ENCODE data around the gene MBLAC2.
A peak's percentile ranks its signal among the peaks of the same experiment; 100 is the strongest.

The MBLAC2 gene

DNA sequence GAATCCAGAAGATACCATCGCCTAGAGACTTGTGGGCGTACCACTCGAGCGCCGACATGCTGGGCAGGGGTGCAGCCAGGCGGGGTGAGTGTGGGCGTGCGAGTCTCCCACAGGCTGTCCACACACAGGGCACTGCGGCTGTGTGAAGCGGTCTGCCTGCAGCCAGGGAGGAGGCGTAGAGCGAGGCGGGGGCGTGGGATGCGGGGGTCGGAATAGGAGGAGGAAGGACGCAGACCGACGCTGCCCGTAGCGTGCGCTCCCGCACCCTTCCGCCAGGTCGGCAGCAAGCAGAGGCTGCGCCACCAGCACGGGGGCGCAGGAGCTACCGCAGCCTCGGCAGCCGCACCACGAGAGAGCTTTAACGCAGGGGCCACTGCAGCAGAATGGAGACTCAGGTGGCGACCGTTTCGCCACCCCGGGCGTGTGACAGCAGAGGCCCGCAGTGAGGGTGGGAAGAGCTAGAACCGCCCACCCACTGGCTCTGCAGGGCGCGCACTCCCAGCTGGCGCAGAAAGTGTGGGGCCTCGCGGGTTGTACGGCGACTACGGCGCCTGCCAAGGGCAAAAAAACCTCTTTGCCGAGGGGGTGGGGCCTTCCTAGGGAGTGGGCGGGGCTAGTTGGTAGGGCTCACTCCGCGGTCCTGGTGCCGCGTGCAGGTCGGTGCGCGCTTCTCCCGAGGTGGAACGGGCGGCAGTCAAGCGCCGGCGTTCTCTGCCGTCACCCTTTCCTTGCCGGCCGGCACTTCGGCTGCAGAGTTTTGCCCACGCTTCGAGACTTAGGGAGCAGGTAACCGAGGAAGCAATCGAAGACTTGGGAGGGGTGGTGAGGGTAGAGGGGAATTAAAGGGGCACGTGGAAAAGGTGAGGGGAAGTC is at the start of gene MBLAC2, which contains the start of gene POLR3G:
TSS of gene MBLAC2 (minus strand) at position 537 of the 873 bp plus-strand sequence. CDS start at position 58, 479 bp downstream.
TSS of gene POLR3G (plus strand) at position 630 of the 873 bp plus-strand sequence. CDS start 10,704 bp downstream, outside the sequence.
- DNase-seq (ENCODE audit: low spot score), result peak; percentile 76

DNA sequence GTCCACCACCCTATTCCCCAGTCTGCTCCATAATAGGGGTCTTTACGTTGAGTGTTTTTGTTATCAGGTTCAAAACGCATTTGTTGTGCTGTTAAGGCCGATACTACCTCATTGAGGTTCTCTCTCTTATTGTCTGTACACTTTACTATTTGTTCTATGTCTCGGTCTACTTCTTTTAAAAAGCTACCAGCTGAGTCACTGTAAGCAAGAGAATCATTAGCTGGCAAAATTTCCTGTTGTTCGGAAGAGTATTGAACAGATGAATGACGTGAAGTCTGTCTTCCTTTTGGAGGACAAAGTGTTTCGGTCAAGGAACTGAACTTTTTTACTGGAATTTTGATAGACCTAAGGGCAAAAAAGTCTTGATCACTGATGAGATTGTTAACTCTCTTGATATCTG is 44.5 kb upstream of the MBLAC2 start:
- DNase-seq (ENCODE audit: low spot score), result no peak

DNA sequence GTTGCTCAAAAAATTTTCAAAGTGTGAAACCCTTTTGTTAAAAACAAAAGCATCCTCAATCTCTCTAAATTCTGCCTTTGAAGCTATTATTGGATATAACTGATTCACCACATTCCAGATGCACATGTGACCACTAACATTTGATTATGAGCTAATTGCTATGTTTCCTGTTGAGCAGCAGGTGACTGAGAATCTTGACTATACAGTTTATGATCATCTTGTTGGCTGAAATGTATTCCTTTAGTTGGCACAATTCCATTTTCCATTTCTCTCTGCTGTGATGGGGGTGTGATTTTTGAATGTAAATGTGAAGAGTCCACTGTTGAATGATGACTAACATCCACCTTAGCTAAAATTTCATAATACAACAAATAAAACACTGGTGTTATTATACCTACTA is 44.1 kb upstream of the MBLAC2 start:
- DNase-seq (ENCODE audit: low spot score), result peak; percentile 32

DNA sequence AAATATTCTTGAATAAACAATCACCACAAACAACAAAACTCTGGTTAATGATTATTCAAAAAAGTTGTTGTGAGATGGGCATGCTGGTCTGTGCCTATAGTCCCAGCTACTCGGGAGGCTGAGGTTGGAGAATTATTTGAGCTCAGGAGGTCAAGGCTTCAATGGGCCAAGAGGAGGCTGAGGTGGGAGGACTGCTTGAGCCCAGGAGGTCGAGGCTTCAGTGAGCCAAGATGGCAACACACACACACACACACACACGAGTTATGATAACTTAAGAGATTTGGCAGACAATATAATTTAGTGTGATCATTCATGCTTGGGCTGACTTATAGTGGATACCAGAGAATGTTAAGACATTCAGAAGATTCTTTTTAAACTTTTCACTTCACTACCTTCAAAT is 39.9 kb upstream of the MBLAC2 start:
- DNase-seq (ENCODE audit: low spot score), result no peak

DNA sequence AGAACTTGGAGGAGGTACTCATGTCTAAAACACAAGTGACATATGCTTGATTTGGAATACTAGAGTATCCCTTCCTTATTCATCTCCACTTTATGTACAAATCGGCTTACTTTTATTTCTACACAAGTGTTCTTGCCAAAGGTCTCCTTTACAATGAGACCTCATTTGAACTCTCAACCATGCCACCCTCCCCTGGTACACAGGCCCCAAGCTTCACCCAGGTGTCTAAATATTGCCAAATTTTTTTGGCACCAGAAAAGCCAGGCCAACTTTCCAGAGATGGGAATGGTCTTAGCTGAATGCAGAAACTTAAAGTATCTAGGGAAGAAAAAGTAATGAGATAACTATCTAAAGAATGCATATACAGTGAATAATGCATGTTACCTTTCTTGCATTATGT is 35.9 kb upstream of the MBLAC2 start:
- no peak for DNase-seq (ENCODE audit: low spot score)

DNA sequence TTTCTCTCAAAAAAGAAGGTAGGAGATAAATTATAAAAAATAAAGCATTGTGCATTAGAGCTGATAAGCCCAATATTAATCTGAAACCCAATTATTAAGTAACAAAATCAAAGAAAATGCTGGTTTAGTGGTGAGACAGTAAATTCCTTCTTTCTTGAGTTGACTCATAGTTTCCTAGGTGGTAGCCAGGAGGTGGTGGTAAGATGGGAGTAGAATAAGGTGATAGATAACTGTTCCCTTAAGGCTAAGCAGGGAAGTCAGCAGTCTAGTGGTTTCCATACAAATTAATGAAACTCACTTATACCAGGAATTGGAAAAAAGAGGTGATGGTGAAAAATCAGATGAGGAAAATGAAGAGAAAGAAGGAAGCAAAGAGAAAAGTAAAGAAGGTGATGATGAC is 31.6 kb upstream of the MBLAC2 start:
- DNase-seq (ENCODE audit: low spot score), result no peak

DNA sequence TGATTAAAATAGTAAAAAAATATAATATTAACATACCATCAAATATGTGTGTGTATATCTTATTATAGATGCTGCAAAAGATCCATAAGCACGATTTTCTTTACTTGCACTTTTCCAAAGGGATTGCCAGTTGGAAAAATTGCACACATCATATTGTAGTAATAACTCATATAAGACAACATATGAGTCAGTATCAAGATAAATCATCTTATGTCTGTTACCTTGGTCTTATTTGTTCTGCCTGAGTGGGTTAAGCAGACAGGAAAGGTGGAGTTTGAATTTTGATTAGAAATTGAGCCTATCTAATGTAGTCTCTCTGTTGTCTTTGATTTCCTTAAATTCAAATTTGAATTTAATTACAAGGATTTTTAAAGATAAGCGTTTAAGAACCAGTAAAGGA is 30.2 kb upstream of the MBLAC2 start:
- no peak for DNase-seq (ENCODE audit: low spot score)

DNA sequence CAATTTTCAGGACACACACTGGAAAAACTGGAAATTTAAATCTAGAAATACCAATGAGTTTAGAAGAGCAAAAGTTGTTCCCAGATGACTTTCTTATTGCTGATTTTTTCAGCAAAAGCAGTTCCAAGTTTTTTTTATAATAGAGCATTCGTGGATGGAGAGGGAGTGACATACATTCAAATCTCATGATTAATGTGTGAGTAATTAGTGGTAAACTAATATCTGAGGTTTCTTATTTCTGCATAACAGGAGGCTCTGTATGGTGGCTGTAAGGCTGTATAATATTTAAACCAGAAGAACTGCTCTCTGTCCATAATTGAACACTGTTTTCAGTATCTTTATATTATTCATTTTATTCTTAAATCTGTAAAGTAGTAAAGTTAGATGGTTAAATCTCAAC is 29.0 kb upstream of the MBLAC2 start:
- no peak for DNase-seq (ENCODE audit: low spot score)

DNA sequence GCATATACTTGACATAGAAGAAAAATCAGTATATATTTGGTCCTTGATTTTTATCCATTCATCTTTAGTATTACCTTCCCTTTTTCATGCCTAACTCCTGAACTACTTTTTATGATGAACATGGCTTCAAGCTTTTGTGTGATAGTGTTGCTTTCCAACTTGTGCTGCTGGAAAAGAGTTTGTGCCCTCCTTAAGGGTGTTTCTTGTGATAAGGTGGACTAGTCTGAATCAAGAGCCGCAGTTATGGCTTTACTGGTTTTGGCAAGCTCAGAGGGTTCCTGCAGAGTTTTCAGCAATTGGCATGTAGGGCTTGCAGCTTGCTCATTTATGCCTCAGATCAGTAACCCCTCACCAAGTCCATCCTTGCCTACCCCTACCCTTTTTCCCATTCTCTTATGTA is 20.6 kb upstream of the MBLAC2 start:
- no peak for DNase-seq (ENCODE audit: low spot score)

DNA sequence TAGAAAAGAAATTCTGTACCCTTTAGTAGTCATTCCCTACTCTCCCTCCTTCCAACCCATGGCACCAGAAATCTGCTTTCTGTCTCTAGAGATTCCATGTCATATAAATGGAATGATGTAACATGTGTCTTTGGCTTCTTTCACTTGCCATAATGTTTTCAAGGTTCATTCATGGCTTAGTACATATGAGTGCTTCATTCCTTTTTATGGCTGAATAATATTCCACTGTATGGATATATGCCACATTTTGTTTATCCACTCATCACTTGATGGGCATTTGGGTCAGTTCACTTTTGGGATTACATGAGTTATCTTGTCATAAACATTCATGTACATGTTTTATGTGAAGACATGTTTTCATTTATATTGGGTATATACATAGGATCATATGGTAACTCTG is 19.5 kb upstream of the MBLAC2 start:
- no peak for DNase-seq (ENCODE audit: low spot score)

DNA sequence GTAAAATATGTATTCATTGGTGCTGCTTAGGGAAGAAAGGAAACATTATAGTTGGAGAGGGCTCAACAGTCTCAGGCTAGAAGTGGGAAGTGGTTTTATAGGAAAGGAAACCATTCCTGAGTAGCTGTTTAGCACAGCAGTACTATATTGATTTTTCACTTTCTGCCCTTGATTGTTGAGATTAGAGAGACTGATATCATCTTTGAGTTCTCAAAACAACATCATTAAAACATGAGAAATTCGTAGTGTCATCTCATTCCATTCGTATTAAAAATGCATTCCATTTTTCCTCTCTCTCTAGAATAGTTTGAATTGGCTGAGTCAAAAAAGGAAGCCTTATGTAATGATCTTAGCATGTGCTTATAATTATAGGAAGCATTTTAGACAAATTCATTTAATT is 14.2 kb upstream of the MBLAC2 start:
- no peak for DNase-seq (ENCODE audit: low spot score)

DNA sequence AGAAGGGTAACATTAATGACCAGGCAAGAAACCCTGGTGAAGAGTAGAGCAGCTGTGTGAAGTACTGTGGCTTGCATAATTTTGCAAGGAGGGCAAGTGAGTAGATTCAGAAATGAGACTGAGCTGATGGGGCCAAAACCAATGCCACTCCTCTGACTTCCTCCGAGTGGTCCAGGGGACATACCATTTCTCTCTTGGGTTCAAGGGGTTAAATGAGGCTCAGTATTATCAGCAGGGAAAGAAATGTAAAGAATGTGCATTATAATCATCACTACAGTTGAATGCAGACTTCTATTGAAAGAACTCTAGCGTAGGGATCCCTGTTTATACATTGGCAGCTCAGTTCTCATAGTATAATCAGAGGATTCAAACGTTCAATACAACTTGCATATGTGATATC is 10.0 kb upstream of the MBLAC2 start:
- DNase-seq (ENCODE audit: low spot score), result no peak

DNA sequence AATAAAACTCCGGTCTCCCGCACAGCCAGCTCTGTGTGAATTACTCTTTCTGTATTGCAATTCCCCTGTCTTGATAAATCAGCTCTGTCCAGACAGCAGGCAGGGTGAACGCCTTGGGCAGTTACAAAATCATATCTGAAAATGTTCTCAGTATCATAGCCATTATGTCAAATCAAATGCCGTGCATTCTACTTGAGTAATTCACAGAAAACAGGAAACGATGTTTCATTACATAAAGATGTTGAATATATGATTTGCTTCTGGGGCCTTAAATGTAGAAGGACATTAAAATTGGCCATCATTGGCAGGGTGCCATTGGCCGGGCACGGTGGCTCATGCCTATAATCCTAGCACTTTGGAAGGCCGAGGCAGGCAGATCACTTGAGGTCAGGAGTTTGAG is 8.6 kb upstream of the MBLAC2 start:
- DNase-seq (ENCODE audit: low spot score), result no peak

DNA sequence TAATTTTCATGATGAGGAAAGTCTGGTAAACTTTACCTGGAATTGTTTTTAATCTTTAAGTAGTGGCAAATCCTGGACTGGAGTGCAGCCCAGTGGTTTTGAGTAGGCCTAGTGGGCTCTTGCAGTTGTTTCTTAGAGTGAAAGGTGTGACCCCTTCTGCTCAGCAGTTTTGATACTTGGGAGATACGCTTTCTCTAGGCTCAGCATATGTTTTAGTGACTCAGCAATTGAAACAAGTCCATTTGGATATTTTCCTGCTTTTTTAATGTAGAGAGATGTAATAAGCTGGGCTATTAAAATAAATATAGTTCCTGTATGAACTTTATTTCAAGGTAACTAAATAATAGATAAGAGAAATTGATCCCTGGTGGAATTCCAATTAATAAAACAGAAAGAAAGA is 6.1 kb upstream of the MBLAC2 start:
- no peak for DNase-seq (ENCODE audit: low spot score)

DNA sequence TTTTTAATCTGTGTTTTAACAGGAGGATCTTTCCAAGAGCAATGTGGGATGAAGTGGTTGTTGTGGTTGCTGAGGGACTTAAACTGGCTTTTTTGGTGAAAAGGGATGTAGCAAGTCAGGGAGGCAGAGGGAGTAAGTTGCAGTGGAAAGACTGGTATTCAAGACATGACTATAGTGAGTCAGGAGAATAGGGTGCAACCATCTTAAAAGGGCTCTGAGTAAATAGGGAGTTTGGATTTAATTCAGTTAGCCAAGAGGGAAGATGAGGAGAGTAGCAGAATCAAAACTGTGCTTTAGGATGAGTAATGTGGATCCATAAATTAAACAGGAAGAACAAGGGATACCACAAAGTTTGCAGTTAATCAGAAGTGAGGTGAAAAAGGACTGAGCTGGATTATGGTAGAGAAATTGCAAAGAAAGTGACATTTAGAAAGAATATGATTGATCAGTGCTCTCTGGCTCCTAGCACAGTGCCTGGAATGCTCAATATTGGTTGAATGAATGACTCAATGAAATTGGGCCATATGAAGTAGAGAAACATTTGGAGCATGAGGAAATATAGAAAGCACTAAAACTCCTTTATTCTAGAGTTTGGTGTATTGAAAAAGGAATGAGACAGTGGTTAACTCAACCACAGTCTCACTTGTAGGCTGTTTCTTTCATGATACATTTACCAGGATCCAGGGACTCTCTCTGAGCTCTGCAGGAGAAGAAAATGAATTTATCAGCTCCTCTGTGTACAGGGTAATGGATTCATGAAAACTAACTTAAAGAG is 5.2 kb upstream of the MBLAC2 start:
- no peak for DNase-seq (ENCODE audit: low spot score)

DNA sequence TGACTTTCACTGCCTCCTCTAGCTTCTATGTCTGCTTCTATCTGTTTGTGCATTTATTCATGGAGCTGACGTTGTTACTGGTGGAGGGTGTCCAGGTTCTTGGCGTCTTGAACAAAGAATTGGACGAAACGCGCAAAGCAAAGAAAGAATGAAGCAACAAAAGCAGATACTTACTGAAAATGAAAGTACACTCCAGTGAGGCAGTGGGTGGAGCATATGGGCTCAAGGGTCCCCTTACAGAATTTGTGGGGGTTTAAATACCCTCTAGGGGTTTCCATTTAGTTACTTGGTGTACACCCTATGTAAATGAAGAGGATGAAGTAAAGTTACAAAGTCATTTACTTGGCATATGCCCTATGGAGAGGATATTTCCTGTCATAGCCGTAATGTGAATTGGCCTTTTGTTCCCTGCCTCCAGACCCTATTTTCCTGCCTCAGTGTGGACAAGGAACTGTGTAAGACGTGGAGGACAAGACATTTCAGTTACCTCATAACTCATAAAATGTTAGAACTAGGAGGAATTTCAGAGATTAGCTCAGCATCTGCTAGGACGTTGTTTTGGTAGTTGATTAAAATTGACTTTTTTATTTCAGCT is 3.1 kb upstream of the MBLAC2 start:
- no peak for DNase-seq (ENCODE audit: low spot score)

DNA sequence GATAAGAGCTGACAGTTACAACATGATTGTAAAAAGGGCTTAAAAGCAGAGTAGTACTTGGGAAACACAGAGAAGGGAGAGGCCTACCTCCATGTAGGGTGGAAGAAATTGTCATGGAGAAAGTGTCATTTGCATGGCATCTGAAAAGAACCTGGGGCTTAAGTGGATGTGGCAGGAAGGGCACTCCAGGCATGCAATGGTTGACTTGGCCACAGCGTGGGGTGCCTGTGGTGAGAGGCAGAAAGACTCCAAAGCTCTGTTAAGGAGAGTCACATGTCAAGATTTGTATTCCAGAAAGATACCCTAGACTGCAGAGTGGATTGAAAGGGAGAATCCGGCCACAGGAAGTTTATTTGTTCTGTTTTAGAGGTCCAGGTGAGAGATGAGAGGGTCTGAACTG is 2.5 kb upstream of the MBLAC2 start:
- DNase-seq (ENCODE audit: low spot score), result no peak

DNA sequence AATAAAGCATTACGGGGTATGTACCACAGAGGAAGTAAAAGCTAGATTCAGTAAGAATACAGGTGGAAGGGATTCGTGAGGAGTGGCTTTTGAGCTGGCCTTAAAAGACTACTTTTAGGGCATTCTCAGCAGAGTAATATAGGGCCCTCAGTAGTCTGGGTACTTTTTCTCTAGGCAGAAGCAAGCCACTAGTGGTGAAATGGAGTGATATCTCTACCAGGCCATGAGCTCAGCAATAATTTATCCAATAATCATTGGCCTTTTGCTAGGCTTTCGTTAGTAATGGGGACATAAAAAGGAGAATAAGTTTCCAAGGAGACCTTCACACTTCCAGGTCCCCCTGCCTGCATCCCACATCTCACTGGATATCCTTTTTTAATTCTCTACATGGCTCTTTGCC is 1.8 kb upstream of the MBLAC2 start:
- no peak for DNase-seq (ENCODE audit: low spot score)

DNA sequence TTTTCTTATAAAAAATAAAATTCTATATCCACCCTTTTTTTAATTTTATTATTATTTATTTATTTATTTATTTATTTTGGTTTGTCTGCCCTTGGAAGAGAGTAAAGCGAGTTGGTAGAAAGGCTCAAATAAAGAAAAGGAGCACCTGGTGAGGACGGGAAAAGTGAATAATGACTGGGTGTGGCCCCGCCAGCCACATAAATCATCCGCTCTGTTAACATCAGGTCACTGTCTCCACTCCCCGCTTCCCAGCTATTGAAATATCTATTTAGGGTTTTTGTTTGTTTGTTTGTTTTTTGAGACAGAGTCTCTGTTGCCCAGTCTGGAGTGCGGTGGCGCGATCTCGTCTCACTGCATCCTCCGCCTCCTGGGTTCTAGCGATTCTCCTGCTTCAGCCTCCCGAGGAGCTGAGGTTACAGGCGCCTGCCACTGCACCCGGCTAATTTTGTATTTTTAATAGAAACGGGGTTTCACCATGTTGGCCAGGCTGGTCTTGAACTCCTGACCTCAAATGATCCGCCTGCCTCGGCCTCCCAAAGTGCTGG is 937 bp upstream of the MBLAC2 start:
- no peak for DNase-seq (ENCODE audit: low spot score)

DNA sequence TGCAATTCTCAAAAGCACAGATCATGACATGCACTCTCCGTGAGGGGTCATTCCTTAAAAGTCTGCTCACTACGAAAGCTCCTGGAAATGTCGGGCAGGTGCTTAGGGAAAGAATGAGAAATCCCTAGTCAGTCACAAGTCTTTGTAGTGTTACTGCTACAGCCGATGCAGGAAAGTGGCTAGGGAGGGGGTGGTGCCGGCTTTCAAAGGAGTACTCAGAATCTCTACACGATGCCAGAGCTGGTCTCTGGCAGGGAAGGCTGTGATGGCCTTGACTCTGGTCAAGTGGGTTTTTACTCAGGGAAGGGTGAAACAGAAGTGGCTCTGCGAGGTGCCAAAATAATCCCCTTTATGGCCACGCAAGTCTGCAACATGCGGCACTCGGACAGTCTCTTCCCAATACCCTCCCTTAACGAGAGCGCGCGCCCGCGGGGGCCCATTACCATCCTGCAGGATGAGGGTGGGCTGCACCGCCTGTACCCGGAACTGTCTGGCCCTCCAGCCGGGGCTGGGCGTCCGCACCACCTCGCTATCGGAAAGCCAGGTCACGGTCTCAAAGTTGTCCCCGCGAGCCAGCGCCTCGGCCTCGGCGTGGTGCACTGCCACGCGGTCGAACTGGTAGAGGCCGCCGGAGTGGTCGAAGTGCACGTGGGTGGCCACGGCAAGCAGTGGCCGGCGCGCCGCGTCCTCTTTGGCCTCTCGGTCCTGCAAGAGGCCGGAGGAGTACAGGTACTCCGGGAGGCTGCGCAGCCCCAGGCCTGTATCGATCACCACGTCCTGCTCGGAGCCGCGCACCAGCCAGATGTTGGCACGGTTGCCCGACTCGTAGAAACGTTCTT is 956 bp downstream of the MBLAC2 start:
- no peak for DNase-seq (ENCODE audit: low spot score)

DNA sequence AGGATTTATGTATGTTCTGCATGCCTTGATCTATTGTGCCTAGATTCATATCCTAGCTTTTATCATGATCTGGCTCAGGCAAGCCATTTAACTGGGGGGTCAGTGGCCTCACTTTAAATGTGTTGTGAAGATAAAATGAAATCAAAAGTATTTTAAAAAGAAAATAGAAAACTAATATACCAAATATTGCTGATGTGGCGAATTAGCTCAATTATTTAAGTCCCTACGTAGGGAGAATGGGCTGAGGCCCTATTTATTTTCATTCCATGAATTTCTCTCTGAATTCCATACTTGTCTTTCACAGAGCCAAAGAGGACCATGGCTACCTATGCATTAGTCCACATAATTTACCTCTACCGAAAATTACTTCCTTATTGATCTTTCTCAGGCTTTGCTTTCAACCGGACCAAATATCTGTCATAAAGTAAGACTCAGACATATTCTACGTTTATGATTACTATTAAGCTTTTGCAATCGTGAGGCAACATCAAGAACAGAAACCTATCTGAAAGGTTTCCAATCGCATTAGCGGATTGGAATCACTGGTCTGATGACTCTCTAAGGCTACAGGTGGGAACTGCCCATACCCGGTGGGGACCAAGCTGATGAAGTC is 1.7 kb downstream of the MBLAC2 start:
- no peak for DNase-seq (ENCODE audit: low spot score)

All from COLO829 (cell line).